HG03060 (cell line): ENCODE measurements around the gene SLC41A1.
"Not testable (repeated sequence)": the region's sequence is repeated elsewhere in the genome, so short reads cannot be mapped to it uniquely, and the experiment has no call there.

ENCODE experiments used
- ATAC-seq: cut with Tn5 transposase; IDR thresholded peaks from one replicate; pipeline ENCODE4 v1.9.1; 2021; ENCODE audit warnings: low read depth, moderate number of reproducible peaks; ENCODE audit not compliant: unreplicated experiment

The SLC41A1 gene

DNA sequence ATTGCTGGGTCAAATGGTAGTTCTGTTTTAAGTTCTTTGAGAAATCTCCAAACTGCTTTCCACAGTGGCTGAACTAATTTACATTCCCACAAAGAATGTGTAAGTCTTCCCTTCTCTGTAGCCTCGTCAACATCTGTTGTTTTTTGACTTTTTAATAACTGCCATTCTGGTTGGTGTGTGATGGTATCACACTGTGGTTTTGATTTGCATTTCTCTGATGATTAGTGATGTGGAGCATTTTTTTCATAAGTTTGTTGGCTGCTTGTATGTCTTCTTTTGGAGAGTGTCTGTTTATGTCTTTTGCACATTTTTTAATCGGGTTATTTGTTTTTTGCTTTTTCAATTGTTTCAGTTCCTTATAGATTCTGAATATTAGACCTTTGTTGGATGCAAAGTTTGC, 10.3 kb upstream of the SLC41A1 start:
- not testable (repeated sequence) for ATAC-seq

DNA sequence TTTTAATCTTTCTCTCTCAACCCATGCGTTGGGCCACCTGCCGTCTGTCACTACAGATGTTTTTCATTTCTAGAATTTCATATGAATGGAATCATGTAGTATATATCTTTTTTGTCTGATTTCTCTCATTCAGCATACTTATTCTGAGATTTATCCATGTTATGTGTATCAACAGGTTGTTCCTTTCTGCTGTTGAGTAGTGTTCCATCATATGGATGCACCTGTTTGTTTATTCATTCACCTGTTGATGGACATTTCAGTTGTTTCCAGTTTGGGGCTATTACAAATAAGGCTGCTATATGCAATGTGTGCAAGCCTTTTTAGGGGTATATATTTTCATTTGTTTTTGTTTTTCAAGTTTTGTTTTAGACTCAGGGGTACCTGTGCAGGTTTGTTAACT, 9.4 kb upstream of the SLC41A1 start:
- no peak for ATAC-seq

DNA sequence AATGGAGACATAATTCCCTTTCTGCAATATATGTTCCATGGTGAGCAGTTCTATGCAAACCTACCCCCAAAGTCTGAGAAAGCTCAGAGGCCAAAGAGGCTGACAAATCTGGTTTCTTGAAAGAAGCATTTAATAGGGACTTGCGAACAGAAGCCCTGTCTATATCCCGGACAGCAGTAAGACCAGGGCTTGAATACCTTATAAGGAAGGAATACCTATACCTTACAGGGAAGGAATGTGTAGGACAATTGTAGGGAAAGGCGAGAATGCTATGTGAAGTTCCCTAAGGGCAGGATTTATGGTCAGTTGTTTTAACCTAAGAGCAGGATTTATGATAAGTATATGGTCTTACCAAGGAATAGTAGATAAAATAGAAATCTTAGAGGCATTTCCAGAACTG, 5.0 kb upstream of the SLC41A1 start:
- ATAC-seq = no peak

DNA sequence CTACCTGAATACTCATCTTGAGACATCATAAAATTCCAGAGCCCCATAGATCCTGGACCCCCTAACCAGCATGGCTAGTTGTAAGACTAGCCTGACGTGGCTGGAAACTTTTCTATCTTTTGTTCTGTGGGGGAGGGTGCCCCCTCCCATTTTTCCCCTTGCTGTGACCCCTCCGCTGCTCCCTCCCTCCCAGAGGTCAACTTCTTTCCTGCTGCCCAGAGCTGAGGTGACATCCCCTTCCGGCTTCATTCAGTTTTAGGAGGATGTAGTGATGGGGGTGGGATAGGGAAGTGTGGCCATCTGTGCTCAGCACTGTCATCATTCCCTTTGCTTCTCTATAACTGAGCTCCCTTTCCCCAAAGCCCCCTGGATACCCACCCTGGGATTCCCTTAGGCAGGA, 4.4 kb upstream of the SLC41A1 start:
- no peak for ATAC-seq

DNA sequence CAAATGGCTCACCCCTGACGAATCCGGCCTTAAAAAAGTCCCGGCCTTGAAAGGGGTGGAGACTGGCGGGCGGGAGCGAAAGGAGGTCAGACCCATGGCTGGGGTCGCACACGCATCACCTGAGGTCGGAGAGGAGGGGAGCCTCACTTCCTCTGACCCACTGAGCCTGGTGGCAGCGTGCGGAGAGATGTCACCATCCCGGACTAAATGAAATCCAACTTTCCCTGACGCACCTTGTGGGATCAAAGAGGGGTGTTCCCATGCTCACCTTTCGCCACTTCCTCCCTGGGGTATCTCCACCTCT, 709 bp upstream of the SLC41A1 start:
- no peak for ATAC-seq

DNA sequence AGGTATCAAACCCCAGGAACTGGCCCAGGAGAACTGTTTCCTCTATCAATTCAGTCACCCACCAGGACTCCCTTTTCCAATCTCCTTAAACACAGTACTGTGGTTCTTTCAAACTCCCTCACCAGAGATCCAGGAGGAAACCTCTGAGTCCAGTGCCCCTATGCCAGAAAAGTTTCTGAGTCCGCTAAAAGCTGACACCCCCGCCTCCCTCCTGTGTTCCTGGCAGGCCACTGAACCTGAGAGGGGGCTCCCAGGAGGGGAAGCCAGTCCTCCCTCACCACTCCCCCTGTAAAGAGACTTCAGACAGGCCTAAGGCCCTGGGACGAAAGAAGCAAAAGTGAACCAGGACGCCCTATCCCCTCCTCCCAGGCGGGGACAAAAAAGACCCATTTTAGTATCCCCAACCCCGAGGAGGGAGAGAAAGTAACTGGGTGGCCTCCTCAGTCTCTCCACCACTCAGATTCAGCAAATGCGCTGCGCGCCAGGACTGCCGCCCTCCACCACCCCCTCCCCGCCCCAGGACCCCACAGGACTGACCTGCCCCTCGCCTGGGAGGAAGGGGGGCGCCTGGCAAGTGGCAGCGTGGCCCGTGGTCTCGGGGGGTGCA, 624 bp downstream of the SLC41A1 start:
- no peak for ATAC-seq

DNA sequence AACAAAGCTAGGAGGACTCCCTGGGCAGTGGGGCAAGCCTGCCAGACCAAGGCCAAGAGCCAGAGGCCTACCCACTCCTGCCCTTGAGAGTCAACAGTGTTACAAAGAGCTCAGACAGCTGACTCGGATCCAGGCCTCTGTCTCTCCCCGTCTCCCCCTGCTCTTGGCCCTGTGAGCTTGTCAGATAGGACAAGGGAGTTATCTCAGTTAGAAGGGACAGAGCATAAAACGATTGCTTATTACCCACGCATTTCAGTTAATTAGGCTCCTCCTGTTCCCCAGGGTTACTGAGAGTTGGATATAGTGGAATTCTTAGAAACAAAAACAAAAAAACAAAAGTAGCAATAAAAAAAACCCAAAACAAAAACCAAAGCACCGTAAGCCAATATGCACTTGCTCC, 1.3 kb downstream of the SLC41A1 start:
- no peak for ATAC-seq

DNA sequence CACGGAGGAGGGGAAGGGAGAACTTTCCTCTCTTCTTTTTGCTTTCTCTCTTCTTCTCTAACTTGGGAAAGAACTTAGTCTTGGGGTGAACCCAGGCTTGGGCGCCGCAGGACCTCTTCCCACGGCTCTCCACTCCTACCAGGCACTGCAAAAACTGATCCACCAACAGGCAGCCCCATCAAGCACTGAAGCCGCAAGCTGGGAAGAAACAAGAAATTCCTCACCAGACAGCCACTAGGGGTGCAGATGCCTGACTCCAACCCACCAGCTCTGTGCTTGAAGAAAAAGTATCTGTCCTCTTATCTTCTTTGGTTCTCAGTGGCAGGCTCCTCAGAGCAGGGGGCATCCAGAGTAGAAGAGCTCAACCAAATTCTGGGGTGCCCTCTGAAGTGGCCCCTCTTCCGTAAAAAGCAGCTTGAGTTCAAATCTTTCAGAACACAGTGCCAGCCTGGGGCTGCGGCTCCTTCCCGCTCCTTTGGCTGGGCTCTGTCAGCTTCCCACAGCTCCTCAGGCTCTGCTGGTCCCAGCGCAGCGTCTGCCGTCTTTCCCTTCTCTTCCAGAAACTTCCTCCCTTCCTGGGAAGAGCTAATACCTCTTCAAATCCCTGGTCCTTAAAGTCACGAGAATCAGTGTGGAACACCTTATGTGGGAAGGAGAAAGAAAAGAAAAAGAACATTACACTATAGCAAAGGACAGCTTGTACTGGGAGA, 2.4 kb downstream of the SLC41A1 start:
- no peak for ATAC-seq

DNA sequence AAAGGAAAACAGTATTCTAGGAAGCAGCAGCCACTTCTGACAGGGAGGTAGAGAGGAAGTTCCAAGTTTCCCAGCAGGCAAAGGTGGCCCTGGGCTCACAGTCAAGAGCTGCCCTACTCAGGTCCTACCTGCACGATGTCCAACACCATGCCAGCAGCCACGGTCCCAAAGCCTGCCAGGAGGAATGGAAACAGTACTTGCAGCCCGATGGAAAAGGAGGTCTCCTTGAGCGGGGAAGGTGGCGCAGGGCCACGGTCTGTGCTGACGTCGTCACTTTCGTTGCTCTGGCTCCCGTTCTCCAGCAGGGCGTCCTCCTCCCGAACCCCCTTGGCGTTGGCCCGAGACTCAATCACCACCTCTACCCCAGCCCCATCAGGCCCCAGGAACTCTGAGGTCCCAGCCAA, 3.1 kb downstream of the SLC41A1 start:
- no peak for ATAC-seq

DNA sequence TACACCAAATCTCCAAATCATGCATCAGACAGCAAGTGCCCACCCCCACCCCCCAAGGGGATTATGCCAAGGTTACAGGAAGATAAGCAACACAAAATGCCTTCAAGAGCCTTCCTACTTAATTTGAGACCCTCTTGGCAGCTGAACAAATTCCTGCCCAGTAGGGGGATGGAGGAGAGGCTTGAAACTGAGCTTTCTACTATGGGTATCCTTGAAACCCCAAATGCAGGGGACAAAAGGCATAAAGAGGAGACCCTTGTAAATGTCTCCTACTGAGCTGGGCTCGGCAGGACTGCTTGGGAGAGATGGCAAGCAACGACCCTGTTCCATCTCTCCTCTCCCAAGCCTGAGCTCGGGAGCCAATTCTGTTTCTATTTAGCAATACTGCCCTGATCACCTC, 3.5 kb downstream of the SLC41A1 start:
- no peak for ATAC-seq

DNA sequence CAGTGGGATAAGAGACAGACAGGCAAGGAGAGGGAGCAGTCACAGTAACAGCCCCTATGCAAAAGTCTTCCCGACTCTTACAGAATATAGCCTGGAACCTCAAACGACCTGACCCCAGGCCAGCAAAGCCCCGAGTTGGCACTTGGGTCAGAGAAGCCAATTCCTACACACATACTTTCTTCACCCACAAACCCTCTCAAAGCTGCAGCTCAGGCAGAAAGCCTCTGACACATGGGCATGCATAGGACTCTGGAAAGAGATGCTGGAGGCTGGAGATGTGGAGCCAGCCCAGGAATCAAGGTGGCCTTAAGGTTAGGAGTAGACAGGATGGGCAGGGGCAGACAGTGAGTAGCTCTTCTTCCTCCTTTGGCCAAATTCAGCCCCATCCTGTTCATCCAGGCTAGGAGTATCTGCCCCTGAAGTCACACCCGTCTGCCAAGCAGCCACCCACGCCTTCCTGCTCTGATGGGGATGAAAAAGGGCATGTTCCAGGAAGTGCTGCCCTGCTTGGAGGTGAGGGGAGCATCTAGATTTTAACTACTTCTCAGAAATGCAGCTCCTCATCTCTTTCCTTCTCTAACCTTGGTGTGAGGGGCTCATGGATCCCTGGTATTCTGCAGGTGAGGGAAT, 7.8 kb downstream of the SLC41A1 start:
- no peak for ATAC-seq

DNA sequence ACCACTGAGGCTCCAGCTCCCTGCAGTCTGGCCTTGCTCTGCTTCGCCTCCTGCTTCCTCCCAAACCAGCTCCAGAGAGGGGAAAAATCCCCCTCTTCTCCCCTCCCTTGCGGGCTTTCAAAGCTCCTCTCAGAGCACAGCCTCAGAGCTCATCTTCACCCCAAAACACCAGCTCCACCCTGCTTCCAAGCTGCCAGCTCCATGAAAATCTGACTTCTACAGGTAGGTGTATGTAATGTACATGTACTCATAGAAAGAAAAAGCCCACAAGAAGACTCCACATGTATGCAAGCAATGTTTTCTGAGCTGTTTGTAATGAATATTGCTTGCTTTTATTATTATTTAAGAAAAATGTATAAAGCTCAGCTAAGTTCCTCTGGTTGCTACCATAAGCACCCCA, 8.4 kb downstream of the SLC41A1 start:
- no peak for ATAC-seq

DNA sequence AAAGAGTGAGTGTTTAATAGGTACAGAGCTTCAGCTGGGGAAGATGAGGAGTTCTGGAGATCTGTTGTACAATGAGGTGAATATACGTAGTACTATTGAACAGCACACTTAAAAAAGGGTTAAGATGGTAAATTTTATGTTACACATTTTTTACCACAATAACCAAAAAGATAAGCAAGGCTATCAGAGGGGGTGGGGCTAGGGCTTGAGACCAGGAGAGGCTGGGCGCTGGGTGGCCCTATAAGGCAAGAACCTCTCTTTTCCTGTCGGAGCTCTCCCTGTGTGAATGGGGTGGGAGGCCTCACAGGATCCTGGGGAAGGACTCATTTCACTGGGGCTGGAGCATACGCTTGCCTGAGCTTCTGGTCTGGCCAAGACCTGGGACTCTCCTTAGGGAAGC, 9.0 kb downstream of the SLC41A1 start:
- ATAC-seq = no peak

DNA sequence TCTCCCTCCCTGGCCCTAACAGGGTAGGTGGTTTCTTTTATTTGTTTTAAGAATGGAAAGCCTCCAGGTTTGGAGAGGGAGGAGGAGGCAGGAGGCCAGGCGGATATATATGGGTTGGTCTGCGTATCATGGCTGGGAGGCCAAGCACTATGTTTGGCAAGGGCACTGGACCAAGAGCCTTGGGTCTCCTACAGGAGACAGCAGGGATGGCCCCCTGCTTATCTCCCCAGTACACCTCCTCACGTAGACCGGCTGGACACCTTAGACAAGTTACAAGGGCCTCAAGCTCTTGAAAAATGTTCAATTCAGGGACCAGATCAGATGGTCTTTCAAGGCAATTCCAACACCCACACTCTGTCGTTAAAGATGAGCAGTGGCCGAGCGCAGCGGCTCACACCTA, 10.9 kb downstream of the SLC41A1 start:
- no peak for ATAC-seq

DNA sequence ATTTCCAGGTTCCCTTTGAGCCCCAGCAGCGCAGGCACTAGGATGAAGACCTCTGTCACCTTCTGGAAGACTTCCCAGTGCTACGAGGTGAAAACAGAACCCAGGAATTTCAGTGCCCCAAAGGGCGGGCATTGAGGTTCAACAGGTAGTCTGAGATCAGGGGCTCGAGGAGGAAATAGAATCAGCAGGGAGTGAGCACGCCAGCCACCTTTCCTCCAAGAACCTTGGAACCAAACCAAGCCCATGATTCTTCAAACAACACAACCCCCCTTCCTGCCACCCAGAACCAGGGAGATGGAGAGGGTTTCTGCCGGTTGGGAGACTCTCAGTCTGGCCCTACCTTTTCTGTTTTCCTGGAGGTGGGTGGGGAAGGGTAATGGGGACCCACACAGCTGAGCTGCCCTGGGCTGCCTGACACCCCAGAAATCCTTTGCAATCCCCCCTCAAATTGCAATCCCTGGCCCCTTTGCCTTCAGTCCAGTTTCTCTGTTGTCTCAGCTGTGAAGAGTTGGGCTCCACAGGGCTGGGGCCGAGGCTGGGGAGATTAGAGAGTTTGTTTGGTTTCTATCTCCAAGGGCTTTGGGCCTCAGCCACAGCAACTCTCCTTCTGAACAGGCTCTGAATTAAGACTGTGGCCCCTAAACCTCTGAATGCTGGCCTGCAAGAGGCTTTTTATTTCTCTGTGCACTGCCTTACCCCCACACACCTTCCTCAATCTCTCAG, 11.9 kb downstream of the SLC41A1 start:
- ATAC-seq = no peak

DNA sequence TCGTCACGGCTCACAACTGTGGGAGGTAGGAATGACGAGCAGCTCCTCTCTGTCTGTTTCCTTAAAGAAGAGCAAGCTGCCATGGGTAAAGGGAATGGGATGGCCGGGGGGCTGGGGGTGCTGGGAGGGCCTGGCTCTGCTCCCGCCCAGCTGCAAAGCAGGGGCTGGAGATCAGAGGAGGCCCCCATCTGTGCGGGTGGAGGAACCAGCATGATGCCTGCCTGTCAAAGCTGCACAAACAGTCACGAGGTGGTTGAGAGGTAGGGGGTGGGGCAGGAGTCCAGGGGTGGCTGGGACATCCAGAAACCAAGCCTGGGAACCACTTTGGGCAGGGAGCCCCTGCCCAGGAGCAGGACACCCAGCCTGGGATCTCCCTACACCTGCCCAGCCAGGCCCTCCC, 12.6 kb downstream of the SLC41A1 start:
- ATAC-seq = no peak

DNA sequence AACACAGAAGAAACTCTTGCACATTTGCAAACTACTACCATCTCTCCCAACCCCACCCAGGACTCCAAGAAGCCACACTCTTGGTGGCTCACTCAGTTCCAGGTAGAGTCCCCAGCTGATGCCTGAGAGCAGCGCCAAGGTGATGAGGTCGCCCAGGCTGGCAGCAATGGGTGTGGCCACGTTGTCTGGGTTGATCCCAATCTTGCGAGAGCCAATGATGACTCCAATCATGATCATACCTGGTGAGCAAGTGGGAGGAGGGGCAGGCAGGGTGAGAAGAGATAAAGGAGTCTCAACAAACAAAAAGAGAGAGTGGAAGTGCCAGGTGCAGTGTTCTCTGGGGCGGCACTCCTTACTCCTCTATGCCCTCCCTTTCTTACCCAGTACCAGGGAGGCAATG, 14.4 kb downstream of the SLC41A1 start:
- no peak for ATAC-seq

DNA sequence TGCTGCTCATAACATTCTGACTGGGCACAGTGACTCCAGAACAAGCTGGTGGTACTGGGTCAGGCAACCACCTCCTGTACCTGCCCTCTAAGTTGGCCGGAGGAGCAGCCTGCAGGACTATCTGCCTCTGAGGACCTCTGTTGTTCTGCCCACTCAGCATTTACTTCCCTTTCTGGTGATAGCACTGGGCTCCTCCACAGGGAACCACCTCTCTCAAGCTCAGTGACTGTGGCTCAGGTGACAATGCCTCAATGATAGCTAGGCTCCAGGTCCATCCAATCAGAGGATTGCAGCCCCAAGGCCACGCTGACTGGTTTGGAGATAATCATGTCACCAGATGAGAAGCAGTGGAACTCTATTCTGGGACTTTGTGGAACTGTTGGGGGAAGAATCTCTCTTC, 15.8 kb downstream of the SLC41A1 start:
- ATAC-seq = no peak

DNA sequence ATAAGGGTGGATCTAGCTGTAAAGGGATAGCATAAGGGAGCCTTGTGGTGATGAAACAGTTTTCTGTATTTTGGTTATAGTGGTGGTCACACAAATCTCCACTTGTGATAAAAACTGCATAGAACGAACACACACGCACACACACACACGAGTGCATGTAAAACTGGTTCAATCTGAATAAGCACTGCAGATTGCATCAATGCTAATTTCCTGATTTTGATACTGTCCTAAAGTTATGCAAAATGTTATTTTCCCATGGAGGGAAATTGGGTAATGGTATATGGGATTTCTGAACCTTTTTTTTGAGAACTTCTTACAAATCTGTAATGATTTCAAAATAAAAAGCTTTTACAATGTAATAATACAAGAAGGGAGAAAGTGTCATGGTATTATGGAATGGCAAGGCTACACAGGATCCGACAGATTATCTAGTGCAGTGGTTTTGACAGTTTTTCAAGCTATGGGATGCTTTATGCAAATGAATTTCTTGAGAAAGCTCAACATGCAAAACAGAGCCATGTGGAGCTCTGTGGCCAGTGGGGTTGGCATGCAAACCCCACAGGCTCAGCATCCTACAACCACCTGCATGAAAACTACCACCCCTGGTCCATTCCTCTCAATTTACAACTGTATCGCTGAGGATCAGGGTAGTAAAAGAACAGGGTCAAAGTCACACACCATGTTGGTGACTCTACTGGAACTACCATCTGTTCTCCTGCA, 18.8 kb downstream of the SLC41A1 start:
- ATAC-seq = no peak

DNA sequence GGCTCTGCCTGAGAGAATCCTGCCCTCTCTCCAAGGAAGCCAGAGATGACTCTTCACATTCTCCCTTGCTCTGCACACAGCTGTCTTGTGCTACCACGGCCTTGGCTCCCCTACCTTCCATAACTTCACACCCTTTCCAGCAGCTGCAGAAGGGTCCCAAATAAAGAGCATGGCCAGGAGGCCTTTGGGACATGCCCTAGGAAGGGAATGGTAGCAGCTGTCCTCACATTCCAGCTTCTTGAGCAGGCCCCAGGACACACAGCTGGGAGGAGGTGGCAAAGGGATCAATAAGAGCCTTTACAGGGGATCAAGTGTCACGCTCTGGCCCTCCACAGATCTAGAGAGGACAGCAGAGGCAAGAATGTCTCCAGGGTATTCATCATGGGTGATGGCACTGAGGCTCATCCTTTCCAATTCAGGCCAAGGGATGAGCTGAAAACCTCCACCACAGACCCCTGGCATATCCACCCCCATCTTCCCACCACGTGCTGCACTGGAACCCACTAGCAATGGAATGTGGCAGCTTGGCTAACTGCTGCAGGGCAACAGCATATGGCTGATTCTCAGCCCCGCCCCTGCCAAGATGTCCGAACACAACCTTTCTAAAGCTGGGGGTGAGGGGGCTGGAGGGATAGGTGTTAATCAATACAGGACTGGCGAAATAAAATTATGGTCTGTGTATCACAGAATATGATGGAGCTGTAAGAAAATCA, 19.9 kb downstream of the SLC41A1 start:
- no peak for ATAC-seq
